IPS DF 6.9 (cell line): ENCODE data around the gene COPS8.

Source experiments
- DNase-seq: peaks from one replicate; pipeline ENCODE4 v3.0.0-alpha.2; 2013; ENCODE audit warnings: low read depth, low spot score
- H3K27ac ChIP-seq: one replicate; pipeline ENCODE4 v1.5.1; 2013; ENCODE audit warnings: low read length, control low read depth
- H3K27me3 ChIP-seq: 2 replicates; pipeline ENCODE4 v1.6.1; 2013; ENCODE audit warnings: mild to moderate bottlenecking, low read length; ENCODE audit not compliant: control insufficient read depth, insufficient read depth
- H3K36me3 ChIP-seq: 2 replicates; pipeline ENCODE4 v1.6.1; 2013; ENCODE audit warnings: low read length; ENCODE audit not compliant: control insufficient read depth, insufficient read depth
- H3K4me1 ChIP-seq: 2 replicates; pipeline ENCODE4 v1.6.1; 2013; ENCODE audit warnings: low read length; ENCODE audit not compliant: control insufficient read depth, insufficient read depth
- H3K4me3 ChIP-seq: 2 replicates; pipeline ENCODE4 v1.5.1; 2013; ENCODE audit warnings: mild to moderate bottlenecking, low read length
- H3K9me3 ChIP-seq: 2 replicates; pipeline ENCODE4 v1.6.1; 2013; ENCODE audit warnings: low read length, inconsistent platforms; ENCODE audit not compliant: control insufficient read depth, insufficient read depth
- WGBS: extraction: QIAGEN DNeasy Blood & Tissue Kit; methylation state at CpG from one replicate; pipeline ENCODE4 v1.1.7; 2013; ENCODE audit warnings: mixed read lengths, missing lambda C conversion rate; ENCODE audit not compliant: insufficient read length, insufficient coverage; 5-methylcytosine and 5-hydroxymethylcytosine counted together

The COPS8 gene

DNA sequence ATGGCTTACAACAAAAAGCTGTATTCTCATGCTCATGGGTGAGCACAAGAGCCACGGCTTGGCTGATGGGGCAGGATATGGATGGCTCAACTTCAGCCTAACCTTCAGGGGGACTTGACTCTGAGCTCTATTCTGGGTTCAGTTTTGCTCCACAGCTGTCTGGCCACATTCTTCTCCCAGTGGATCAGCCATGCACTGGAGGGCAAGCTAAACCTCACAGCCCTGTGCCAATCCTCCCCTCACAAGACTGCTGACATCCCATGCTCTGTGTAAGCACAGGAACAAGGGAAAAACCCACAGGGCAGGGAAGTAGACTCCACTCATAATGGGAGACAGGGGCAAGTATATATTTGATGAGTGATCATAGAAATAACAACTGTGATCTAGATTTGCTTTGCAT lies 35.6 kb downstream of the COPS8 start:
- H3K27ac ChIP-seq = no peak overlapping the region
- no peaks in the 10 kb centered on the region for H3K27me3 ChIP-seq
- no CpG with 5 or more reads among the region's 1 CpG for WGBS
- H3K4me1 ChIP-seq = no peaks in the 10 kb centered on the region
- H3K36me3 ChIP-seq = no peaks in the 10 kb centered on the region
- H3K9me3 ChIP-seq = no peaks in the 10 kb centered on the region
- no peak overlapping the region for H3K4me3 ChIP-seq
- no peak for DNase-seq

DNA sequence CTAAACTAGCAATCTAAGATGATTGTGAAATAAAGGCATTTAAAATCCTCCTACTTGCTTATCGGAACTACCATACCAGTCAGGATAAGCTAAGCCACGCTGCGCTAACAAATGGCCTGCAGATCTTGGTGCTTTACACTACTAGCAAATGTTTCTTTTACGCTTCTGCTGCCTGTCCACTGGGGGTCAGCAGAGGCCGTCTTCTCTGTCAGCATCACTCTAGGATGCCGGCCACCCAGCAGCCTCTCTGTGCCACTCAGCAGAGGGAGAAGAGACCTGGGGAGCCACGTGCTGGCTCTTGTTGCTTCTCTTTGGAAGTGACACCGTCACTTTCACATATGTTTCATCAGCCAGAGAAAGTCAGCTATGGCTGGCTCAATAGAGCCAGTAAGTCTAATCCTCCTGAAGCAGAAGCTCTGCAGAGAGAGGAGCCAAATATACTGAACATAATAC lies 36.6 kb downstream of the COPS8 start:
- no peak overlapping the region for H3K27ac ChIP-seq
- no peaks in the 10 kb centered on the region for H3K4me1 ChIP-seq
- no CpG with 5 or more reads among the region's 8 CpGs for WGBS
- no peaks in the 10 kb centered on the region for H3K27me3 ChIP-seq
- no peaks in the 10 kb centered on the region for H3K9me3 ChIP-seq
- H3K4me3 ChIP-seq = no peak overlapping the region
- peak; percentile 37 for DNase-seq
- no peaks in the 10 kb centered on the region for H3K36me3 ChIP-seq

DNA sequence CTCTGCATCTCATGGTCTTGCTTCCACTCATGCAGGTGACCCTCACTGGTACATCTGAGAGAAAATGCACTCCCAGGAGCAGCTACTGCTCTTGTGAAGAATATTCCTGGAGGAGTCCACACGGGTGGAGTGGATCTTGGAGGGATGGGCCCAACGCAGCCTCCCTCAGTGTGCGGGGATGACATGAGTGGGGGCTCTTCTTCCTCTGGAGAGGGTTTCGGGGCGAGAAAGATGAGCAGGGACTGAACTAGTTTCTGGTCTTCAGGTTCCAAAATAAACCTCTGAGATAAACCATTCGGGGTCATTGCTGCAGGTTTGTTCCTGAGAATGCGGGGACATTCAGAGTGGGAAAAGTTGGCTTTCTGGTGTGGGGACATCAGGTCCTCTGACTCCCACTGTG lies 39.1 kb downstream of the COPS8 start:
- no CpG with 5 or more reads among the region's 7 CpGs for WGBS

DNA sequence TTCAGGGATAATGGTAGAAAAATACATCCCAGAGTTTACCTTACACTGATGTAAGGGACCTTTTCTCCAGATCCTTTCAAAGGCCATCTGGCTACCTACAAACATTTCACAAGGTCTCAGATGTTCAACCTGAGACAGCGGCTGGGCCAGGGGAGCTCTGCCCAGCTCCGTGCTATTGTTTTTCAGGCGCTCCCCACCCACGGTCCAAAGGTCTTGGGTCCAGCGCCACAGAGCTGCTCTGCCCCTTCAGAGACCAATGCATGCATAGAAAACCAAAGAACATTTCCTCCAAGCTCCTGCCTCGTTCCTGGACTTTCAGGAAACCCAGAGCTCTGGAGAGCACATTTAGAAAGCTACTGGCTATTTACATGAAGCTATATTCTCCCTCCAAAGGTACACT lies 40.3 kb downstream of the COPS8 start:
- WGBS = no CpG with 5 or more reads among the region's 6 CpGs
- no peak overlapping the region for H3K27ac ChIP-seq
- DNase-seq = no peak
- H3K4me1 ChIP-seq = peaks cover 3% of the 10 kb centered on the region; the same call in 1 of the 2 replicates
- H3K36me3 ChIP-seq = no peaks in the 10 kb centered on the region
- no peak overlapping the region for H3K4me3 ChIP-seq
- H3K9me3 ChIP-seq = no peaks in the 10 kb centered on the region
- no peaks in the 10 kb centered on the region for H3K27me3 ChIP-seq

More for the DNA sequence above, 39.1 kb downstream of the COPS8 start:
- Histone ChIP-seq H3K27ac (no peak overlapping the region), H3K4me3 (no peak overlapping the region), H3K4me1 (peaks cover 3% of the 10 kb centered on the region; the same call in 1 of the 2 replicates), H3K27me3 (no peaks in the 10 kb centered on the region), H3K36me3 (no peaks in the 10 kb centered on the region), H3K9me3 (no peaks in the 10 kb centered on the region)
- no peak for DNase-seq

DNA sequence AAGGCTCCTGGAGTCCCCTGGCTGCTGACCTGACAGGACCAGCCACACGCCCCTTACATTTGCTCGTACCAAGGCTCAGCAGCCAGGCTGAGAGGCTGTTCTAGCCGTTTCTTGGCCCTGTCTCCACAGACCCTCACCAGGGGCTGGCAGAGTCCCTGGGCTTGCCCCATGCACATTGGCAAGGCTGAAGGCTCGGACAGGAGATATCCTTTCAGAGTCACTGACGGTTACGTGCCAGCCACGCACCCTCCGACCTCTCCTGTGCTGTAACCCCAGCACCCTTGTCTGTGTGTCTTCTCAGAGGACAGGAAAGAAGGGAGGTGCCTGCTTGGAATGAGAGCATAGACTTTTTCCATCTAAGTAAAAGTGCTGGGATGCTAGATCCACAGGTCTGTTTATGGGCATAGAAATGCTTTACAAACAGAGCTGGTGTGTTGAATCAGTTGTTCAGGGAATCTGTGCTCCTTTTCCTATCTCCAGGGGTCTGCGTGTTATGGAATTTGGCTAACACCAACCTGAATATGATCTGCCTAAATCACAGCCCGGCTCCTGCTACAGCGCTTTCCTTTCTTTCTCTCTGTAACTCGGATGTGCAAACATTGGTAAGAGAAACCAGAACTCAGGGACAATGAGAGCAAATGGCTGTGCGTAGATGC lies 41.0 kb downstream of the COPS8 start:
- no peak for DNase-seq
- no peaks in the 10 kb centered on the region for H3K27me3 ChIP-seq
- H3K9me3 ChIP-seq = no peaks in the 10 kb centered on the region
- no CpG with 5 or more reads among the region's 13 CpGs for WGBS
- peaks cover 3% of the 10 kb centered on the region; the same call in 1 of the 2 replicates for H3K4me1 ChIP-seq
- H3K36me3 ChIP-seq = no peaks in the 10 kb centered on the region
- no peak overlapping the region for H3K4me3 ChIP-seq
- no peak overlapping the region for H3K27ac ChIP-seq

DNA sequence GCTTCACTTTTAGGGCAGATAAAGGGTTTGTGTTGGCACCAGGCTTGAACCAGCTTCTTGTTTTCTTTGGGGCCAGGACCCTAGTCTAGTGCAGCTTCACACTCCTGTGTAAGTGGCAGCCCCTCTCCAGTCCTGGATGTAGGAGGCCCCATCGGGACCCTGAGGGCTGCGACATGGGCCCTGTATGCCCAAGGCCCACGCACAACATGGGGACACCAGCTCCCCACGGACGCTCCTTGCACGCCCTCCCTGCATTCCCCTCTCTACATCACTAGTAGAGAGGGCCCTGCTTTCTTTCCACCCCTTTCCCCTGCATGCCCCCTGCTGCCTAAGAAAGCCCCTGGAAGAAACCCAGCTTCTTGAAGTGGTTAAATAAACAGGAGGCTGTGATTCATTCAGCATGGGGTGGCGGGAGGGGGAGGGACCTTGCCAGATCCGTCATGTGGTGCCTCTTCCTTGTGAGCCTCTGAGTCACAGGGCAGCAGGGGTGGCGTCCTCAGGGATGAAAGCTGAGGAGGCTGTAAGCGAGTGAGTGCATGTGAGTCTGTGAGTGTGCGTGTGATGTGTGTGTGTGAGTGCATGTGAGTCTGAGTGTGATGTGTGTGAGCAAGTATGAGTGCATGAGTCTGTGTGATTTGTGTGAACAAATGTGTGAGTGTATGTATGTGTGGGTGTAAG lies 42.5 kb downstream of the COPS8 start:
- Histone ChIP-seq H3K36me3 (no peaks in the 10 kb centered on the region), H3K27ac (no peak overlapping the region), H3K4me1 (peaks cover 3% of the 10 kb centered on the region; the same call in 1 of the 2 replicates), H3K27me3 (no peaks in the 10 kb centered on the region), H3K9me3 (no peaks in the 10 kb centered on the region), H3K4me3 (no peak overlapping the region)
- DNase-seq = no peak
- no CpG with 5 or more reads among the region's 11 CpGs for WGBS

DNA sequence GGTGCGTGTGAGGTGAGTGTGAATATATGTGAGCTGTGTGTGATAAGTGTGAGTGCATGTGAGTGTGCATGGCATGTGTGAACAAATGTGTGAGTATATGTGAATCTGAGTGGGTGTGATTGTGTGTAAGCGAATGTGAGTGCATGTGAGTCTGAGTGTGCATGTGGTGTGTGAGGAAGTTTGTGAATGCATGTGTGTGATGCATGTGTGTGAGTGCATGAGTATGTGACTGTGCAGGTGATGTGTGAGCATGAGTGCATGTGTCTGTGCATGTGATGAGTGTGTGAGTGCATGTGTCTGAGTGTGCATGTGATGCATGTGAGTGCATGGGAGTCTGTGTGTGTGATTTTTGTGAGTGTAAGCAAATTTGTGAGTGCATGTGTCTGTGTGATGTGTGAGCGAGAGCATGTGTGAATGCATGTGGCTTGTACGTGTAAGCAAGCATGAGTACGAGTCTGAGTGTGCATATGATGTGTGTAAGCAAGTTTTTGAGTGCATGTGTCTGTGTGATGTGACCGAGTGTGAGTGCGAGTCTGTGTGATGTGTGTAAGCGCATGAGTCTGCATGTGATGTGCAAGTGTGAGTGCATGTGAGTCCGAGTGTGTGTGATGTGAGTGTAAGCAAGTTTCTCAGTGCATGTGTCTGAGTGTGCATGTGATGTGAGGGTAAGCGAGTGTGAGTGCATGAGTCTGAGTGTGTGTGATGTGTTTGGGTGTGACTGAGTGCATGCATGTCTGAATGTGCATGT lies 43.3 kb downstream of the COPS8 start:
- no peak overlapping the region for H3K4me3 ChIP-seq
- no peaks in the 10 kb centered on the region for H3K9me3 ChIP-seq
- no peaks in the 10 kb centered on the region for H3K27me3 ChIP-seq
- no peaks in the 10 kb centered on the region for H3K36me3 ChIP-seq
- no peak for DNase-seq
- WGBS = 100% methylated on average over 2 of the region's 10 CpGs
- H3K4me1 ChIP-seq = peaks cover 3% of the 10 kb centered on the region; the same call in 1 of the 2 replicates
- no peak overlapping the region for H3K27ac ChIP-seq

DNA sequence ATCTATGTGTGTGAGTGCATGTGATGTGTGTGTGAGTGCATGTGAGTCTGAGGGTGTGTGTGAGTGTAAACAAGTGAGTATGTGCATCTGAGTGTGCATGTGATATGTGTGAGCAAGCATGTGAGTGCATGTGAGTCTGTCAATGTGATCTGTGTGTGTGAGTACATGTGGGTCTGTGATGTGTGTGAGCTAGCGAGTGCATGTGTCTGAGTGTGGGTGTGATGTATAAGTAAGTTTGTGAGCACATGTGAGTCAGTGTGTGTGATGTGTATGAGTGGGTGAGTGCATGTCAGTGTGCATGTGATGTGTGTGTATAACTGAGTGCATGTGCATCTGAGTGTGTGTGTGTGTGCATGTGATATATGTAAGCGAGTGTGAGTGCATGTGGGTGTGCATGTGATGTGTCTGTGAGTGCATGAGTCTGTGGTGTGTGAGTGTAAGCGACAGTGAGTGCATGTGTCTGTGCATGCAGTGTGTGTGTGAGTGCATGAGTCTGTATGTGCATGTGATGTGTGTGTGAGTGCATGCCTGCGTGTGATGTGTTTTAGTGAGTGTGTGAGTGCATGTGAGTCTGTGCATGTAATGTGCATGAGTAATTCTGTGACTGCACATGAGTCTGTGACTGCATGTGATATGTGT lies 44.1 kb downstream of the COPS8 start:
- no CpG with 5 or more reads among the region's 4 CpGs for WGBS
- H3K27me3 ChIP-seq = no peaks in the 10 kb centered on the region
- no peaks in the 10 kb centered on the region for H3K9me3 ChIP-seq
- no peaks in the 10 kb centered on the region for H3K36me3 ChIP-seq
- no peak overlapping the region for H3K4me3 ChIP-seq
- DNase-seq = no peak
- H3K27ac ChIP-seq = no peak overlapping the region
- peaks cover 3% of the 10 kb centered on the region; the same call in 1 of the 2 replicates for H3K4me1 ChIP-seq

DNA sequence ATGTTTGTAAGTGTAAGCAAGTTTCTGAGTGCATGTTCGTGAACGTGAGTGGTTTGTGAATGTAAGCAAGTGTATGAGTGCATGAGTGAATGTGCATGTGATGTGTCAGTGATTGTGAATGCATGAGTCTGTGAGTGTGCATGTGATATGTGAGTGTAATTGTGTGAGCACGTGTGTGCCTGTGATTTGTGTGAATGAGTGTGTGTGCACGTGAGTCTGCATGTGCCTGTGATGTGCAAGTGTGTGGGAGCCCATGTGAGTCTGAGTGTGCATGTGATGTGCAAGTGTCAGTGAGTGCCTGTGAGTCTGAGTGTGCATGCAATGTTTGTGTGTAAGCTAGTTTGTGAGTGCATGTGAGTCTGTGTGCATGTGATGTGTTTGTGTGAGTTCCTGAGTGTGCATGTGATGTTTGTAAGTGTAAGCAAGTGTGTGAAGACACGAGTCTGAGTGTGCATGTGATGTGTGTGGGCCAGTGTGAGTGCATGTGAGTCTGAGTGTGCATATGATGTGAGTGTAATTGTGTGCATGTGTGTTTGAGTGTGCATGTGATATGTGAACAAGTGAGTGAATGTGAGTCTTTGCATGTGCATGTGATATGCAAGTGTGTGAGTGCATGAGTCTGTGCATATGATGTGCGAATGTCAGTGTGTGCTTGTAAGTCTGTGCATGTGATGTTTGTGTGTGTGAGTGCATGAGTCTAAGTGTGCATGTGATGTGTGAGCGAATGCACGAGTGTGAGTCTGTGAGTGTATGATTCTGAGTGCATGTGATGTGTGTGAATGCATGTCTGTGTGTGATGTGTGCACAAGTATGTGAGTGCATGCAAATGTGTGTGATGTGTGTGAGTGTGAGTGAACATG lies 45.1 kb downstream of the COPS8 start:
- Histone ChIP-seq H3K4me1 (peaks cover 3% of the 10 kb centered on the region; the same call in 1 of the 2 replicates), H3K9me3 (no peaks in the 10 kb centered on the region), H3K4me3 (no peak overlapping the region), H3K36me3 (no peaks in the 10 kb centered on the region), H3K27ac (no peak overlapping the region), H3K27me3 (no peaks in the 10 kb centered on the region)
- DNase-seq = no peak
- WGBS = 100% methylated on average over 2 of the region's 8 CpGs
